GM10847 (cell line): ENCODE results near the gene LMO1.

Source experiments
- POLR2A ChIP-seq: IDR thresholded peaks from 2 replicates; pipeline ENCODE4 v1.6.1; 2011; ENCODE audit not compliant: insufficient read length; ENCODE audit errors: extremely low read depth

LMO1 gene

GRCh38 chr11:8292351-8292750 lies 28.7 kb upstream of the LMO1 start:
- no peak for TF ChIP-seq POLR2A

- TF ChIP-seq POLR2A = no peak
These were observed 28.0 kb upstream of the LMO1 start for GRCh38 chr11:8291421-8292350.

- no peak for TF ChIP-seq POLR2A
These were observed 26.6 kb upstream of the LMO1 start for GRCh38 chr11:8290081-8290810.

- TF ChIP-seq POLR2A = no peak
These were observed 25.8 kb upstream of the LMO1 start for GRCh38 chr11:8289492-8289918.

GRCh38 chr11:8288824-8289491 lies 25.3 kb upstream of the LMO1 start:
- TF ChIP-seq POLR2A = no peak

GRCh38 chr11:8288166-8288772 lies 24.6 kb upstream of the LMO1 start:
- no peak for TF ChIP-seq POLR2A

GRCh38 chr11:8287703-8288102 lies 24.0 kb upstream of the LMO1 start:
- no peak for TF ChIP-seq POLR2A

- TF ChIP-seq POLR2A = no peak
These were observed 23.6 kb upstream of the LMO1 start for GRCh38 chr11:8287297-8287696.

GRCh38 chr11:8286886-8287285 lies 23.2 kb upstream of the LMO1 start:
- no peak for TF ChIP-seq POLR2A

GRCh38 chr11:8285796-8286195 lies 22.1 kb upstream of the LMO1 start:
- no peak for TF ChIP-seq POLR2A

GRCh38 chr11:8285228-8285627 lies 21.6 kb upstream of the LMO1 start:
- no peak for TF ChIP-seq POLR2A

- TF ChIP-seq POLR2A = no peak
These were observed 20.0 kb upstream of the LMO1 start for GRCh38 chr11:8283465-8284230.

- no peak for TF ChIP-seq POLR2A
These were observed 19.4 kb upstream of the LMO1 start for GRCh38 chr11:8283100-8283464.

GRCh38 chr11:8282631-8283030 lies 19.0 kb upstream of the LMO1 start:
- no peak for TF ChIP-seq POLR2A

- no peak for TF ChIP-seq POLR2A
These were observed 17.6 kb upstream of the LMO1 start for GRCh38 chr11:8281266-8281665.
